GM19193 (cell line): ENCODE measurements around the gene RAX2.

Experiments
- POLR2A ChIP-seq: IDR thresholded peaks from 4 replicates; pipeline ENCODE4 v1.6.1; 2011; ENCODE audit not compliant: insufficient read depth, insufficient read length; ENCODE audit errors: extremely low read depth

RAX2 gene

DNA sequence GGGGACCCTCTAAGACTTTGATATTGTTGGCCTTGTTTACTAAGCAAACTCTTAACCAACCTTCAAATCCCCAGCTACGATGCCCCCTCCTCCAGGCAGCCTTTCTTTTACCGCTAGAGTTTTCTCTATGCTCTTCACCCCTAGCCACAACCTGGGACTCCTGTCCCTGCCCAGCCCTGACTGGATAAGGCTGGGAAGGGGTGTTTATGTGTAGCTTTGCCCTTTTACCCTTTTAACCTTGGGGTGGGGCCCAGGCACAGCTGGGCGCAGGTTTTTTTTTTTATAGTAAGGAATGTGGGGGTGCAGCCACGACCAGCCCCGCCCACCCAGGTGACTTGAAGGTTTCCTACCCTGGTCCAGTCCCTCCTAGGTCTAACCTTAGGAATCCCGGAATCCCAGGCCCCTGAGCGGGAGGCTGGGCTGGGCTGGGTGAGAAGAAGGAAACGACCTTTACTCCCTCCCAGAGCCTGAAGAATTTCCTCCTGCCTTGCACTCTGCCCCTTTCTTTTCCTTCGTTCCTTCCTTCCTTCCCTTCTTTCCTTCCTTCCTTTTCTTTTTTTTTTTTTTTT, 51.6 kb downstream of the RAX2 start:
- TF ChIP-seq POLR2A: no peak

DNA sequence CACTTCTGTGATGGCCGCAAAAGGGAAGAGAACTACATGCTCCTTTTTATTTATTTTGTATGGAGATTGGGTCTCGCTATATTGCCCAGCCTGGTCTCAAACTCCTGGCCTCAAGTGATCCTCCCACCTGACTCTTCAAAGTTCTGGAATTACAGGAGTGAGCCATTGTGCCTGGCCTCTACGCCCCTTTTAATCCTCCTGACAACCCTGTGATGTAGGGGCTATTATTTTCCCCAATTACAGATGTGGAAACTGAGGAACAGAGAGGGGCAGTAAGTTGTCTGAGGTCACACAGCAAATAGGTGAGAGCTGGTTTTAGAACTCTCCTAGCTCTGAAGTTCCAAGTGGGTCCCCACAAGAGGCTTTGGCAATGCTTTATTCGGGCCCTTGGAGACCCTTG, 52.2 kb downstream of the RAX2 start:
- no peak for TF ChIP-seq POLR2A
